A673 (cell line): Measurements from ENCODE around the gene JCHAIN.

Experiments
- EZH2 ChIP-seq: fragments of 200-600 bp; sonication (generic); IDR thresholded peaks from 2 replicates; pipeline ENCODE4 v1.6.1; 2017; ENCODE audit warnings: borderline replicate concordance, low read depth, mild to moderate bottlenecking, mixed read lengths, antibody characterized with exemption, low read length; ENCODE audit not compliant: poor library complexity, severe bottlenecking
- TF ChIP-seq, protein P1 (sequence below): fragments of 300-800, 200-600 bp; sonication (generic); conservative IDR thresholded peaks from 2 replicates; pipeline ENCODE4 v1.5.1; 2017; ENCODE audit warnings: low read depth, mild to moderate bottlenecking, antibody characterized with exemption, low read length, moderate library complexity, mixed read lengths

DNA sequence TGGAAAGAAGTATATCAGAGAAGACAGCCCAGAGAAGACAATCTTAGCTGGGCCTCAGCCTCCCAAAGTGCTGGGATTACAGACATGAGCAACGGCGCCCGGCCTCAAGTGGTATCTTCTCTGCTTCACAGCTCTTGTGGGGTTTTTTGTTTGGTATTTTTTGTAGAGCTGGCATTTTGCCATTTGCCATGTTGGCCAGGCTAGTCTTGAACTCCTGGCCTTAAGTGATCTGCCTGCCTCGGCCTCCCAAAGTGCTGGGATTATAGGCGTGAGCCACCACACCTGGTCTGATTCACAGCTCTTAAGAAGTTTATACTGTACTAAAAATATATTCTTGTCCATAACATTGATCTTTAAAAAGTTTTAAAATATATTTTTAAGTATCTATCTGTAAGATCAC lies 34.4 kb upstream of the JCHAIN start:
- TF ChIP-seq, protein P1, sequence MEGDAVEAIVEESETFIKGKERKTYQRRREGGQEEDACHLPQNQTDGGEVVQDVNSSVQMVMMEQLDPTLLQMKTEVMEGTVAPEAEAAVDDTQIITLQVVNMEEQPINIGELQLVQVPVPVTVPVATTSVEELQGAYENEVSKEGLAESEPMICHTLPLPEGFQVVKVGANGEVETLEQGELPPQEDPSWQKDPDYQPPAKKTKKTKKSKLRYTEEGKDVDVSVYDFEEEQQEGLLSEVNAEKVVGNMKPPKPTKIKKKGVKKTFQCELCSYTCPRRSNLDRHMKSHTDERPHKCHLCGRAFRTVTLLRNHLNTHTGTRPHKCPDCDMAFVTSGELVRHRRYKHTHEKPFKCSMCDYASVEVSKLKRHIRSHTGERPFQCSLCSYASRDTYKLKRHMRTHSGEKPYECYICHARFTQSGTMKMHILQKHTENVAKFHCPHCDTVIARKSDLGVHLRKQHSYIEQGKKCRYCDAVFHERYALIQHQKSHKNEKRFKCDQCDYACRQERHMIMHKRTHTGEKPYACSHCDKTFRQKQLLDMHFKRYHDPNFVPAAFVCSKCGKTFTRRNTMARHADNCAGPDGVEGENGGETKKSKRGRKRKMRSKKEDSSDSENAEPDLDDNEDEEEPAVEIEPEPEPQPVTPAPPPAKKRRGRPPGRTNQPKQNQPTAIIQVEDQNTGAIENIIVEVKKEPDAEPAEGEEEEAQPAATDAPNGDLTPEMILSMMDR, result no peak
- TF ChIP-seq EZH2, result no peak
